Activated CD4-positive, alpha-beta T cell treated with anti-CD3 and anti-CD28 coated beads, Interleukin-2, amount 10 ng/mL, durations not matched to agents 24 days and 14 days (primary cell): Measurements from ENCODE around the gene DIPK1A. TPM values are rescaled to one million over a fixed set of nuclear protein-coding genes. Genes with fewer than 3 reads are reported as not detected.

Experiments
- DNase-seq: peaks from one replicate; pipeline ENCODE4 v3.0.0; 2022
- H3K27ac Mint-ChIP-seq: one replicate; pipeline ENCODE4 v1.8.0; 2022; ENCODE audit warnings: mild to moderate bottlenecking, mixed read lengths
- H3K27me3 Mint-ChIP-seq: one replicate; pipeline ENCODE4 v1.8.0; 2022; ENCODE audit warnings: mixed read lengths
- H3K36me3 Mint-ChIP-seq: one replicate; pipeline ENCODE4 v1.8.0; 2022; ENCODE audit warnings: low read depth, mild to moderate bottlenecking, mixed read lengths
- H3K4me1 Mint-ChIP-seq: one replicate; pipeline ENCODE4 v1.8.0; 2021; ENCODE audit warnings: mixed read lengths
- H3K4me3 Mint-ChIP-seq: one replicate; pipeline ENCODE4 v1.8.0; 2022; ENCODE audit warnings: mild to moderate bottlenecking, moderate library complexity, mixed read lengths
- H3K9me3 Mint-ChIP-seq: one replicate; pipeline ENCODE4 v1.8.0; 2021; ENCODE audit warnings: mixed read lengths
- intact Hi-C: fragments of 100-400 bp; cut with micrococcal nuclease; formaldehyde crosslinking; loops from one replicate; pipeline ENCODE4 v1.15.1; 2023
- total RNA-seq: library from RNA; stranded (reverse); gene quantifications from 2 replicates; pipeline ENCODE4 v1.2.3, GENCODE V29; 2022

Gene DIPK1A
- total RNA-seq, 1 donor from 2014 or later = 19.7 TPM

- peak; percentile 88 for DNase-seq
- intact Hi-C loops = loop anchor here (5.0 kb wide), 1 partner anchor 46 kb away; no protein-coding TSS in a partner anchor
- H3K27me3 Mint-ChIP-seq = no peaks in the 10 kb centered on the region
- peaks cover 10% of the 10 kb centered on the region for H3K36me3 Mint-ChIP-seq
- peaks cover 52% of the 10 kb centered on the region for H3K4me1 Mint-ChIP-seq
- peak overlapping the region; percentile 54 for H3K4me3 Mint-ChIP-seq
- peak overlapping the region; percentile 76 for H3K27ac Mint-ChIP-seq
- H3K9me3 Mint-ChIP-seq = no peaks in the 10 kb centered on the region
These were observed 7.8 kb downstream of the DIPK1A start for GRCh38 chr1:92953491-92953890.

GRCh38 chr1:92952714-92953113 is 8.5 kb downstream of the DIPK1A start:
- DNase-seq = no peak
- H3K9me3 Mint-ChIP-seq = no peaks in the 10 kb centered on the region
- intact Hi-C loops = loop anchor here (5.0 kb wide), 1 partner anchor 45 kb away; no protein-coding TSS in a partner anchor
- H3K27ac Mint-ChIP-seq = peak overlapping the region; percentile 52
- H3K4me3 Mint-ChIP-seq = peak overlapping the region; percentile 54
- no peaks in the 10 kb centered on the region for H3K27me3 Mint-ChIP-seq
- peaks cover 50% of the 10 kb centered on the region for H3K4me1 Mint-ChIP-seq
- peaks cover 11% of the 10 kb centered on the region for H3K36me3 Mint-ChIP-seq

GRCh38 chr1:92951141-92951582 is 10.1 kb downstream of the DIPK1A start:
- peaks cover 42% of the 10 kb centered on the region for H3K4me1 Mint-ChIP-seq
- H3K36me3 Mint-ChIP-seq = peaks cover 13% of the 10 kb centered on the region
- H3K27ac Mint-ChIP-seq = no peak overlapping the region
- intact Hi-C loops = loop anchor here (1.0 to 5.0 kb wide), 2 partner anchors 9 to 44 kb away; no protein-coding TSS in a partner anchor
- DNase-seq = peak; percentile 80
- H3K27me3 Mint-ChIP-seq = no peaks in the 10 kb centered on the region
- no peaks in the 10 kb centered on the region for H3K9me3 Mint-ChIP-seq
- H3K4me3 Mint-ChIP-seq = no peak overlapping the region

- H3K36me3 Mint-ChIP-seq = peaks cover 12% of the 10 kb centered on the region
- no peaks in the 10 kb centered on the region for H3K27me3 Mint-ChIP-seq
- intact Hi-C loops = loop anchor here (5.0 kb wide), 1 partner anchor 43 kb away; no protein-coding TSS in a partner anchor
- DNase-seq = peak; percentile 53
- peaks cover 40% of the 10 kb centered on the region for H3K4me1 Mint-ChIP-seq
- H3K9me3 Mint-ChIP-seq = no peaks in the 10 kb centered on the region
- no peak overlapping the region for H3K4me3 Mint-ChIP-seq
- H3K27ac Mint-ChIP-seq = no peak overlapping the region
These were observed 11.1 kb downstream of the DIPK1A start for GRCh38 chr1:92949937-92950817.

GRCh38 chr1:92948071-92948470 is 13.2 kb downstream of the DIPK1A start:
- H3K27me3 Mint-ChIP-seq = no peaks in the 10 kb centered on the region
- no peak for DNase-seq
- no peak overlapping the region for H3K27ac Mint-ChIP-seq
- H3K4me3 Mint-ChIP-seq = no peak overlapping the region
- no peaks in the 10 kb centered on the region for H3K9me3 Mint-ChIP-seq
- H3K4me1 Mint-ChIP-seq = peaks cover 42% of the 10 kb centered on the region
- intact Hi-C loops = no loop called here
- peaks cover 7% of the 10 kb centered on the region for H3K36me3 Mint-ChIP-seq

GRCh38 chr1:92945748-92946270 is 15.5 kb downstream of the DIPK1A start:
- no peaks in the 10 kb centered on the region for H3K9me3 Mint-ChIP-seq
- peaks cover 42% of the 10 kb centered on the region for H3K4me1 Mint-ChIP-seq
- no peak for DNase-seq
- H3K36me3 Mint-ChIP-seq = peaks cover 7% of the 10 kb centered on the region
- no peaks in the 10 kb centered on the region for H3K27me3 Mint-ChIP-seq
- H3K27ac Mint-ChIP-seq = no peak overlapping the region
- intact Hi-C loops = no loop called here
- no peak overlapping the region for H3K4me3 Mint-ChIP-seq

GRCh38 chr1:92944901-92945747 is 16.1 kb downstream of the DIPK1A start:
- Mint-ChIP-seq H3K9me3 (no peaks in the 10 kb centered on the region), H3K4me3 (no peak overlapping the region), H3K36me3 (peaks cover 9% of the 10 kb centered on the region), H3K27me3 (no peaks in the 10 kb centered on the region), H3K27ac (no peak overlapping the region), H3K4me1 (peaks cover 49% of the 10 kb centered on the region)
- intact Hi-C loops = loop anchor here (5.0 kb wide), 1 partner anchor 58 kb away; no protein-coding TSS in a partner anchor
- peak; percentile 43 for DNase-seq

GRCh38 chr1:92943502-92943847 is 17.8 kb downstream of the DIPK1A start:
- H3K27ac Mint-ChIP-seq = no peak overlapping the region
- no peaks in the 10 kb centered on the region for H3K9me3 Mint-ChIP-seq
- H3K4me1 Mint-ChIP-seq = peaks cover 51% of the 10 kb centered on the region
- H3K36me3 Mint-ChIP-seq = peaks cover 10% of the 10 kb centered on the region
- H3K27me3 Mint-ChIP-seq = no peaks in the 10 kb centered on the region
- intact Hi-C loops = loop anchor here (5.0 kb wide), 1 partner anchor 56 kb away; no protein-coding TSS in a partner anchor
- H3K4me3 Mint-ChIP-seq = no peak overlapping the region
- DNase-seq = peak; percentile 48

- peaks cover 50% of the 10 kb centered on the region for H3K4me1 Mint-ChIP-seq
- H3K36me3 Mint-ChIP-seq = peaks cover 5% of the 10 kb centered on the region
- no peak overlapping the region for H3K27ac Mint-ChIP-seq
- H3K4me3 Mint-ChIP-seq = no peak overlapping the region
- no peaks in the 10 kb centered on the region for H3K27me3 Mint-ChIP-seq
- no peaks in the 10 kb centered on the region for H3K9me3 Mint-ChIP-seq
- DNase-seq = no peak
- intact Hi-C loops = loop anchor here (2.0 to 5.0 kb wide), 2 partner anchors 20 to 53 kb away; partner anchors contain the start of gene DIPK1A
These were observed 20.7 kb downstream of the DIPK1A start for GRCh38 chr1:92940541-92940940.

GRCh38 chr1:92937731-92938130 is 23.5 kb downstream of the DIPK1A start:
- Mint-ChIP-seq H3K4me3 (no peak overlapping the region), H3K9me3 (no peaks in the 10 kb centered on the region), H3K36me3 (peaks cover 7% of the 10 kb centered on the region), H3K27ac (no peak overlapping the region), H3K27me3 (no peaks in the 10 kb centered on the region), H3K4me1 (peaks cover 37% of the 10 kb centered on the region)
- DNase-seq = no peak
- intact Hi-C loops = no loop called here

- Mint-ChIP-seq H3K27me3 (no peaks in the 10 kb centered on the region), H3K4me1 (peaks cover 38% of the 10 kb centered on the region), H3K27ac (no peak overlapping the region), H3K9me3 (no peaks in the 10 kb centered on the region), H3K4me3 (no peak overlapping the region), H3K36me3 (peaks cover 10% of the 10 kb centered on the region)
- no peak for DNase-seq
- intact Hi-C loops = no loop called here
These were observed 24.4 kb downstream of the DIPK1A start for GRCh38 chr1:92936865-92937264.

GRCh38 chr1:92934395-92935378 is 26.6 kb downstream of the DIPK1A start:
- no peaks in the 10 kb centered on the region for H3K27me3 Mint-ChIP-seq
- H3K4me1 Mint-ChIP-seq = peaks cover 31% of the 10 kb centered on the region
- intact Hi-C loops = no loop called here
- DNase-seq = no peak
- peaks cover 11% of the 10 kb centered on the region for H3K36me3 Mint-ChIP-seq
- H3K27ac Mint-ChIP-seq = no peak overlapping the region
- H3K4me3 Mint-ChIP-seq = no peak overlapping the region
- no peaks in the 10 kb centered on the region for H3K9me3 Mint-ChIP-seq

- intact Hi-C loops = no loop called here
- H3K4me3 Mint-ChIP-seq = no peak overlapping the region
- DNase-seq = no peak
- H3K36me3 Mint-ChIP-seq = peaks cover 18% of the 10 kb centered on the region
- no peaks in the 10 kb centered on the region for H3K27me3 Mint-ChIP-seq
- H3K4me1 Mint-ChIP-seq = peaks cover 39% of the 10 kb centered on the region
- no peaks in the 10 kb centered on the region for H3K9me3 Mint-ChIP-seq
- no peak overlapping the region for H3K27ac Mint-ChIP-seq
These were observed 27.8 kb downstream of the DIPK1A start for GRCh38 chr1:92933459-92933858.
